Activated CD8-positive, alpha-beta T cell treated with anti-CD3 and anti-CD28 coated beads for 36 hours (primary cell): Measurements from ENCODE around the gene MYO9B. TPM values are rescaled to one million over a fixed set of nuclear protein-coding genes. Genes with fewer than 3 reads are reported as not detected.

Experiments
- ATAC-seq: fragments of 200-7000 bp; cut with Tn5 transposase; one replicate; pipeline ENCODE4 v1.10.0; 2021; ENCODE audit warnings: mild to moderate bottlenecking, moderate library complexity
- CTCF ChIA-PET: fragments of 350-600 bp; sonication (Branson Sonifier 250); formaldehyde crosslinking; loops from one replicate; lab custom pipeline; 2021; ENCODE audit warnings: antibody characterized with exemption; lab: Charles Lee
- POLR2A ChIA-PET: fragments of 350-600 bp; sonication (Branson Sonifier 250); formaldehyde crosslinking; loops from one replicate; lab custom pipeline; 2021; ENCODE audit warnings: antibody characterized with exemption; lab: Charles Lee
- DNase-seq: peaks from one replicate; pipeline ENCODE4 v3.0.0-alpha.2; 2020
- H3K27ac Mint-ChIP-seq: one replicate; pipeline ENCODE4 v1.8.0; 2021; ENCODE audit warnings: mild to moderate bottlenecking, mixed read lengths
- H3K27me3 Mint-ChIP-seq: one replicate; pipeline ENCODE4 v1.8.0; 2021; ENCODE audit warnings: mixed read lengths
- H3K36me3 Mint-ChIP-seq: one replicate; pipeline ENCODE4 v1.8.0; 2021; ENCODE audit warnings: low read depth, mixed read lengths
- H3K4me1 Mint-ChIP-seq: one replicate; pipeline ENCODE4 v1.8.0; 2021; ENCODE audit warnings: low read depth, mixed read lengths
- H3K4me3 Mint-ChIP-seq: one replicate; pipeline ENCODE4 v1.8.0; 2021; ENCODE audit warnings: mild to moderate bottlenecking, moderate library complexity, mixed read lengths
- H3K9me3 Mint-ChIP-seq: one replicate; pipeline ENCODE4 v1.8.0; 2021; ENCODE audit warnings: mixed read lengths
- intact Hi-C: fragments of 100-400 bp; cut with micrococcal nuclease; formaldehyde crosslinking; loops from one replicate; pipeline ENCODE4 v1.10.0; 2022
- total RNA-seq, 2 experiments: library from RNA; stranded (reverse); gene quantifications; one replicate each; pipeline ENCODE4 v1.2.3, GENCODE V29; 2021
- TF ChIP-seq, protein P1 (sequence below): fragments of 200-600 bp; IDR thresholded peaks from one replicate; pipeline ENCODE4 v1.8.0; 2022; ENCODE audit warnings: antibody characterized with exemption, mild to moderate bottlenecking

MYO9B gene
- total RNA-seq, 2 experiments from 2014 or later, result 111 to 112 TPM

DNA sequence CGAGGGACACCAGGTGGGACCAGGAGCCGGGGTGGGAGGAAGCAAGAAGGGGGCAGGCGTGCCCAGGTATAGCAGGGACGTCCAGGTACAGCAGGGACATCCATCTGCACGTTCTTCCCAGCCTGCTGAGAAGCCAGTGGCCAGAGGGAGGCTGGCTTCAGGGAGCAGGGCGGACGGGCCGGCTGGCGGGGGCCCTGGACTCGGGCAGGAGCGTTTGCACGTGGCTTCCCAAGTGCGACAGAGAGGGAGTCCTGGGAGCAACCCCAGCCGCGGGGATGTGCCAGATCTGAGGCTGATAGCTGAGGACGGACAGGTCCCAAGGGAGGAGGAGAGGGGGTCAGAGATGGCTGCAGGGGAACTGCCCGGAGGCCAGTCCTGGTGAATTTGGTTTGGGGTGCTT lies 36.7 kb downstream of the MYO9B start:
- peaks cover 48% of the 10 kb centered on the region for H3K4me1 Mint-ChIP-seq
- POLR2A ChIA-PET, result no interaction called here
- no peak overlapping the region for H3K4me3 Mint-ChIP-seq
- CTCF ChIA-PET, result no interaction called here
- no peaks in the 10 kb centered on the region for H3K27me3 Mint-ChIP-seq
- TF ChIP-seq, protein P1, sequence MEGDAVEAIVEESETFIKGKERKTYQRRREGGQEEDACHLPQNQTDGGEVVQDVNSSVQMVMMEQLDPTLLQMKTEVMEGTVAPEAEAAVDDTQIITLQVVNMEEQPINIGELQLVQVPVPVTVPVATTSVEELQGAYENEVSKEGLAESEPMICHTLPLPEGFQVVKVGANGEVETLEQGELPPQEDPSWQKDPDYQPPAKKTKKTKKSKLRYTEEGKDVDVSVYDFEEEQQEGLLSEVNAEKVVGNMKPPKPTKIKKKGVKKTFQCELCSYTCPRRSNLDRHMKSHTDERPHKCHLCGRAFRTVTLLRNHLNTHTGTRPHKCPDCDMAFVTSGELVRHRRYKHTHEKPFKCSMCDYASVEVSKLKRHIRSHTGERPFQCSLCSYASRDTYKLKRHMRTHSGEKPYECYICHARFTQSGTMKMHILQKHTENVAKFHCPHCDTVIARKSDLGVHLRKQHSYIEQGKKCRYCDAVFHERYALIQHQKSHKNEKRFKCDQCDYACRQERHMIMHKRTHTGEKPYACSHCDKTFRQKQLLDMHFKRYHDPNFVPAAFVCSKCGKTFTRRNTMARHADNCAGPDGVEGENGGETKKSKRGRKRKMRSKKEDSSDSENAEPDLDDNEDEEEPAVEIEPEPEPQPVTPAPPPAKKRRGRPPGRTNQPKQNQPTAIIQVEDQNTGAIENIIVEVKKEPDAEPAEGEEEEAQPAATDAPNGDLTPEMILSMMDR, result no peak
- ATAC-seq, result no peak
- peaks cover 33% of the 10 kb centered on the region for H3K36me3 Mint-ChIP-seq
- H3K27ac Mint-ChIP-seq, result no peak overlapping the region
- no peaks in the 10 kb centered on the region for H3K9me3 Mint-ChIP-seq
- no peak for DNase-seq
- intact Hi-C loops, result no loop called here

DNA sequence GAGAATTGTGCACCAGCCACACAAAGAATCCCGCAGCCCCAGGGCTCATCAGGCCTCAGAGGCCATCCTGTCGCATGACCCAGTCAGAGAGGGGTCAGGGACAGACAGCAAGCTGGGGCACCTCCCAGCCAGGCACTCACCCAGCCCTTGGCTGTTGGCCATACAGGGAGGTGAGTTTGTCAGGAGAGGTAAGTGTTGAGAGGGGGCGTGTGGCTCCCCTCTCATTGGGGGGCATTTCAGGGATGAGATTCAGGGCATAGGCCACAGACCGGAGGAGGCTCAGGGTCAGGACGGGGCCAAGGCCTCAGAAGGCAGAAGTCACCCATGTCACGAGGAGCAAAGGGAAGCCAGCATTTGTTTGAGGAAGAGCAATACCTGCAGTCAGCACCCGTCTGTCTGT lies 37.1 kb downstream of the MYO9B start:
- POLR2A ChIA-PET, result no interaction called here
- H3K27me3 Mint-ChIP-seq, result no peaks in the 10 kb centered on the region
- CTCF ChIA-PET, result no interaction called here

DNA sequence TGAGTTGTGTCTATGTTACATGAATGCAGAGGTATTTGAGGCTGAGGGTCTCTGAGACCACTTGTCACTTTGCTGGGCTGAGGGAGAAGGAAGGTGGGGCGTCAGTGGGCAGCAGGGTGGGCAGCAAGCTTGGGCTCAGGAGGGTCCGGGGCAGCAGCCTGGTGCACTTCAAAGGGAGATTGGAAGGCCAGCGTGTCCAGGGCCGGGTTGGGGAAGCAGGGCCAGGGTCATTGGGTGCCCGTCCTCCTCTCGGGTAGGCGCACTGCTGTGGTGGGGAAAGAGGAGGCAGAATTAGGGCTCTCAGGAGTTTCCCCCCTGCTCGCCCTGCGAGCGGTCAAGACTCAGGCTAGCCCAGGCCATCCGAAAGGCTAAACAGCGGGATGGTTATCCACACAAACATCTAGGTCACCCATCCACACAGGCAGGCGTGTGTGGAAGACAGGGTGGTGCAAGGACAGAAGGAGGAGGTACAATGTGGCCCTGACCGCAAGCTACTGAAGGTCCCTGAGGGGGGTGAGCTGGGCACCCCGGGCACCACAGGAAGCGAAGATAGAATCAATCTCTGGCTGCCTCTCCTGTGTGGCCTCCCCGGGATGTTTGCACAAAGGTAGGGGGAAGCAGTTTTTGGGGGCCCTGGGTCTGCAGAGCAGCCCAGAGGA lies 37.7 kb downstream of the MYO9B start:
- TF ChIP-seq, protein P1, result no peak
- ChIA-PET POLR2A (no interaction called here), CTCF (no interaction called here)
- DNase-seq, result no peak
- H3K27ac Mint-ChIP-seq, result no peak overlapping the region
- intact Hi-C loops, result no loop called here
- peaks cover 31% of the 10 kb centered on the region for H3K36me3 Mint-ChIP-seq
- ATAC-seq, result no peak
- H3K27me3 Mint-ChIP-seq, result no peaks in the 10 kb centered on the region
- H3K4me3 Mint-ChIP-seq, result no peak overlapping the region
- H3K4me1 Mint-ChIP-seq, result peaks cover 40% of the 10 kb centered on the region
- no peaks in the 10 kb centered on the region for H3K9me3 Mint-ChIP-seq

More for the DNA sequence above, 37.1 kb downstream of the MYO9B start:
- ATAC-seq (no peak), DNase-seq (no peak)
- Mint-ChIP-seq H3K9me3 (no peaks in the 10 kb centered on the region), H3K27ac (no peak overlapping the region), H3K36me3 (peaks cover 33% of the 10 kb centered on the region), H3K4me3 (no peak overlapping the region), H3K4me1 (peaks cover 45% of the 10 kb centered on the region)
- TF ChIP-seq, protein P1, result no peak
- intact Hi-C loops, result no loop called here

DNA sequence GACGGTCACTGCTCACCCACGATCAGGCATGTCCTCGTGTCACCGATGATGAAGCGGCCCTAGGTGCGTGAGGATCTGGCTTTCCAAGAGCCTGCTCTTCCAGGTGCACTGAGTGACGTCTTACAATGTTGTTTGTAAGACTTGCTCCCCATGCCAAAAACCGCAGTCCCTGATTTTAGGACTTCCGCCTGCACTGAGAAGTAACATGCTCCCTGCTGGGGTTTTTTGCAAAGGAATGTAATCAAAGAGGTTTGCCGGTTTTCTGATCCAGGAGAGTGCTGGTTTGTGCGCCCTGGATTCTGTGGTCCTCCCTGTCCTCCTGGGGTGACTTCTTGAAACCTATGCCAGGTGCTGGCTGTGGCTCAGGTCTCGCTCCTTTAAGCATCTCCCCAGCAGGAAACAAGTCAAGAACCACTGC lies 38.8 kb downstream of the MYO9B start:
- no peak for ATAC-seq
- ChIA-PET CTCF (no interaction called here), POLR2A (no interaction called here)
- DNase-seq, result no peak
- TF ChIP-seq, protein P1, result no peak
- H3K9me3 Mint-ChIP-seq, result no peaks in the 10 kb centered on the region
- no peaks in the 10 kb centered on the region for H3K27me3 Mint-ChIP-seq
- H3K4me3 Mint-ChIP-seq, result no peak overlapping the region
- no peak overlapping the region for H3K27ac Mint-ChIP-seq
- H3K36me3 Mint-ChIP-seq, result peaks cover 26% of the 10 kb centered on the region
- peaks cover 34% of the 10 kb centered on the region for H3K4me1 Mint-ChIP-seq
- intact Hi-C loops, result no loop called here

DNA sequence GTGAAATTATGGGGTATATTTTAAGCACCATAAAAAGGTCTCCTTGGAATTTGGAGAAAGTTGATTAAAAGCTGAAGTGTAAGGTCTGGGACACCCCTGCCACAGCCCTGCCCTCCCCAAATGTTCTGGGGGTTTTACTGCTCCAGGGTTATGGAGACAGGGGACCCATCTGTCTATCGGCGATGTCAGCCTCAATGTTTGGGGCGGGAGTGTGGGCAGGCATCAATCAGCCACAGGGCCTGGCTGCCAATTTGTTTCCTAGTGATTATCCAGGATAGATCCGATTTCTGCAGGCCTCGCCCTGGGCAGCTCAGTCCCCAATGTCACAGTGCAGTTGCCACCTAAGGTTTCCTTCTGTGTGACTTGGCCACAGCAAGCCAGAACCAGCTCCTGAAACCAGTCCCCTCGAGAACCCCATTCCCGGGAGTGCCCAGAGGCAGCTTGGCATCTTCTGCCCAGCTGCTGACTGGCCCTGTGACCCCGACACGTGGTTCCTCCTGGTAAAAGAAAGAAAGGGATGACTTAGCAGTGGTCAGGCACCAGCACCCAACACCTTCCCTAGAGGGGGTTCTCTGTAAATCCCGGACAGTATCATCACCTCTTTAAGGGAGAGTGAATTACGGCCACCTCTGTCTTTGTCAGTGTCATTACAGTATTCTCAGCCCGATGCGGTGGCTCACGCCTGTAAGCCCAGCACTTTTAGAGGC lies 41.6 kb downstream of the MYO9B start:
- Mint-ChIP-seq H3K9me3 (no peaks in the 10 kb centered on the region), H3K27me3 (no peaks in the 10 kb centered on the region), H3K4me3 (no peak overlapping the region), H3K4me1 (peaks cover 20% of the 10 kb centered on the region), H3K36me3 (peaks cover 16% of the 10 kb centered on the region), H3K27ac (no peak overlapping the region)
- DNase-seq, result no peak
- ChIA-PET POLR2A (interaction anchor here (2.2 kb wide), 1 partner anchor 8 kb away, joined by 10 read pairs; no protein-coding TSS in a partner anchor), CTCF (no interaction called here)
- TF ChIP-seq, protein P1, result no peak
- ATAC-seq, result no peak
- intact Hi-C loops, result no loop called here
